ENCODE data around the gene SH3BP2. TPM values are rescaled to one million over a fixed set of nuclear protein-coding genes. Genes with fewer than 3 reads are reported as not detected.

Gene SH3BP2
- total RNA-seq, 1 donor = 30.8 TPM

- no peak for TF ChIP-seq CTCF (IDR thresholded peaks at IDR 0.05; ENCODE audit: insufficient read depth, low read length)
- DNase-seq (ENCODE audit: low read depth) = no peak
- H3K4me3 ChIP-seq (ENCODE audit: low read depth, low read length) = no peak overlapping the region
Measured at GRCh38 chr4:2832309-2832980, 39.6 kb downstream of the SH3BP2 start.

DNA sequence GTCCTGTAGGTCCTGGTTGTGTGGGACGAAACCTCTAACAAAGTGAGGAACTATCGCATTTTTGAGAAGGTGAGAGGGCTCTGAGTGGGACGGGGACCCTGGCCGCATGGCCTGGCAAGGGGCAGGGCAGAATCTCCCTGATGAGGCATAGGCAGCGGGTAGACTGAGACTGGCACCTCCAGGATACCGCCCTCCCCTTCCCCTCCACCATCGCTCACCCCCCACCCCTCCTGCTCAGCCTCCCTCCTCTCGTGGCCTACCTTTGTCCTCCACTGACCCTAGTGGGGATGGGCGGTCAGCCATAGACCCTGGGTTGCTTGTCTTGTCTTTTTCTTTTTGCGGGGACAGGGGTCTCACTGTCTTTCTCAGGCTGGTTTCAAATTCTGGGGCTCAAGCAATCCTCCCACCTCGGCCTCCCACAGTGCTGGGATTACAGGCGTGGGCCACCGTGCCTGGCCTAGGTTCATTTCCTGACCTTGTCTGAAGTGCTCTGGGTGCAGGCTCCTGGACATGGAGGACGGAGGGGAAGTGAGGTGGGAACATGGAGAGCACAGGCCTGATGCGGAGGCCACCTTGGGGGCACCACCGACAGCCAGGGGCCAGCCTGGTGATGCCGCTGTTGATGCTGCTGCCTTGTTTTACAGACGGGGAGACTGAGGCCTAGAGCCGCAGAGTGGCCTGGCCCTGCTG lies 40.2 kb downstream of the SH3BP2 start:
- DNase-seq (ENCODE audit: low read depth) = no peak
- H3K4me3 ChIP-seq (ENCODE audit: low read depth, low read length) = no peak overlapping the region
- no peak for TF ChIP-seq CTCF (IDR thresholded peaks at IDR 0.05; ENCODE audit: insufficient read depth, low read length)

DNA sequence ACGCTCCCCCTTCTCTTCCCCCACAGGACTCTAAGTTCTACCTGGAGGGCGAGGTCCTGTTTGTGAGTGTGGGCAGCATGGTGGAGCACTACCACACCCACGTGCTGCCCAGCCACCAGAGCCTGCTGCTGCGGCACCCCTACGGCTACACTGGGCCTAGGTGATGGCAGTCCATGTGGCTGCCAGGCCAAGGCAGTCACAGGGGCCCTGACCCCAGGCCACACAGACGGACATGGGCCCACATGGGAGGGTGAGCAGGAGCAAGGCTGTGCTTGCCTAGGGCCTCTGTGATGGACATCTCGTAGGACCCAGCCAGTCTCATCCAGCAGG lies 40.8 kb downstream of the SH3BP2 start:
- DNase-seq (ENCODE audit: low read depth) = no peak
- no peak overlapping the region for H3K4me3 ChIP-seq (ENCODE audit: low read depth, low read length)
- TF ChIP-seq CTCF (IDR thresholded peaks at IDR 0.05; ENCODE audit: insufficient read depth, low read length) = no peak

GRCh38 chr4:2834001-2834921 lies 41.4 kb downstream of the SH3BP2 start:
- no peak for TF ChIP-seq CTCF (IDR thresholded peaks at IDR 0.05; ENCODE audit: insufficient read depth, low read length)
- no peak overlapping the region for H3K4me3 ChIP-seq (ENCODE audit: low read depth, low read length)
- DNase-seq (ENCODE audit: low read depth) = no peak

DNA sequence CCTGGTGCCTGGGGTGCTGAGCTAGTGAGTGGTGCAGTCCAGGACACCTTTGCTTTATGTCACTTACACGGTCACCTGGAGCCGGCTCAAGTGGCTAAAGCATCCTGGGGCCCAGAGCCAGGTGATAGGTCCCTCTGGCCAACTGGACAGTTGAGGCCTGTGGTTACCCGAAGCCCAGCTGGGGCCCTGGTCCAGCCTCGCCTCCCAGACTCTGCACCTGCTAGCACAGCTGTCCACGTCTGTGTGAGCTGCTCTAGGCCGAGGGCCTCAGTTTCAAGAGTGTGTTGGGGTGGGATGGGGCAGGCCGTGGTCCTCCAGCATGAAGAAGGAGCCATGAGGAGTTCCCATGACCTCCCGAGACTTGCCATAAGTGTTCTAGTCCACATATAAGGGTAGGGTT lies 43.1 kb downstream of the SH3BP2 start:
- no peak for DNase-seq (ENCODE audit: low read depth)
- TF ChIP-seq CTCF (IDR thresholded peaks at IDR 0.05; ENCODE audit: insufficient read depth, low read length) = no peak
- H3K4me3 ChIP-seq (ENCODE audit: low read depth, low read length) = no peak overlapping the region

GRCh38 chr4:2836391-2836859 lies 43.5 kb downstream of the SH3BP2 start:
- DNase-seq (ENCODE audit: low read depth) = no peak

More at GRCh38 chr4:2836391-2836859, 43.5 kb downstream of the SH3BP2 start:
- no peak overlapping the region for H3K4me3 ChIP-seq (ENCODE audit: low read depth, low read length)
- no peak for TF ChIP-seq CTCF (IDR thresholded peaks at IDR 0.05; ENCODE audit: insufficient read depth, low read length)
